Sigmoid colon (tissue), 7 donors: ENCODE data around the gene G3BP2. TPM values are rescaled to one million over a fixed set of nuclear protein-coding genes. Genes with fewer than 3 reads are reported as not detected.

Source experiments
- DNase-seq: peaks from one replicate; pipeline ENCODE4 v3.0.0-alpha.2; 2019
- H3K27ac ChIP-seq, 4 donors: fragments of 200-600 bp; sonication (generic); one replicate each; pipeline ENCODE4 v1.5.1; 2016 to 2019; ENCODE audit warnings: mild to moderate bottlenecking in 1 of 4
- H3K27me3 ChIP-seq, 3 donors: fragments of 200-600 bp; sonication (generic); one replicate each; pipeline ENCODE4 v1.5.1; 2019; ENCODE audit warnings: mild to moderate bottlenecking in 1 of 3
- H3K36me3 ChIP-seq, 4 donors: fragments of 200-600 bp; sonication (generic); one replicate each; pipeline ENCODE4 v1.5.1; 2016 to 2019
- H3K4me1 ChIP-seq, 4 donors: fragments of 200-600 bp; sonication (generic); one replicate each; pipeline ENCODE4 v1.5.1; 2017 to 2019
- H3K4me3 ChIP-seq, 4 donors: fragments of 200-600 bp; sonication (generic); one replicate each; pipeline ENCODE4 v1.5.1; 2017 to 2019; ENCODE audit warnings: mild to moderate bottlenecking in 2 of 4, moderate library complexity in 1 of 4
- H3K9me3 ChIP-seq, 4 donors: fragments of 200-600 bp in 3 of 4; sonication (generic) in 3 of 4; one replicate each; pipeline versions ENCODE4 v1.5.1 to v1.6.1; 2013 to 2019
- EP300 ChIP-seq, 4 donors: sonication (generic); formaldehyde crosslinking; IDR thresholded peaks; one replicate each; pipeline ENCODE4 v1.6.1; 2017; ENCODE audit warnings: antibody characterized with exemption in 4 of 4
- POLR2A ChIP-seq, 2 donors: fragments of 450-650 bp; IDR thresholded peaks; one replicate each; pipeline ENCODE4 v1.6.1; 2016; ENCODE audit warnings: antibody characterized with exemption in 2 of 2, mild to moderate bottlenecking in 2 of 2, moderate library complexity in 2 of 2
- POLR2AphosphoS5 ChIP-seq, 4 donors: sonication (generic); formaldehyde crosslinking; IDR thresholded peaks; one replicate each; pipeline ENCODE4 v1.6.1; 2017; ENCODE audit warnings: antibody characterized with exemption in 4 of 4
- WGBS, 2 donors: extraction: QIAGEN DNeasy Blood & Tissue Kit; methylation state at CpG; one replicate each; pipeline ENCODE4 v1.1.7; 2013; 5-methylcytosine and 5-hydroxymethylcytosine counted together
- intact Hi-C: fragments of 100-400 bp; cut with DNase I; formaldehyde crosslinking; loops from one replicate; pipeline ENCODE4 v1.15.1; 2023
- polyA plus RNA-seq, 3 donors: library from polyadenylated mRNA; stranded (reverse); fragments of 200-250 nt; gene quantifications; one replicate each; pipeline ENCODE4 v1.2.3, GENCODE V29; 2013
- small RNA-seq, 3 donors: library from RNA; depleted of rRNA; stranded (forward); fragments of <200 nt; gene quantifications; one replicate each; pipeline ENCODE3, GENCODE V24; 2016
- total RNA-seq, 4 donors: library from RNA; depleted of rRNA; stranded (reverse); fragments of >200 nt; gene quantifications; one replicate each; pipeline ENCODE4 v1.1.0, GENCODE V29; 2016
- TF ChIP-seq, protein P1 (sequence below), 4 experiments: fragments of 450-650 bp in 3 of 4; fragments of 200-600 bp in 1 of 4; IDR thresholded peaks; one replicate each; pipeline ENCODE4 v1.5.1; 2016 to 2019; ENCODE audit warnings: antibody characterized with exemption in 4 of 4, mild to moderate bottlenecking in 3 of 4, moderate library complexity in 2 of 4
- donor health status: healthy with polysubstance abuse.
- donor health status: Bipolar disorder and iron deficiency.
- donor health status: healthy.

The G3BP2 gene
- total and polyA plus RNA-seq, 7 donors, result 60.7 to 141 (median 102) TPM

DNA sequence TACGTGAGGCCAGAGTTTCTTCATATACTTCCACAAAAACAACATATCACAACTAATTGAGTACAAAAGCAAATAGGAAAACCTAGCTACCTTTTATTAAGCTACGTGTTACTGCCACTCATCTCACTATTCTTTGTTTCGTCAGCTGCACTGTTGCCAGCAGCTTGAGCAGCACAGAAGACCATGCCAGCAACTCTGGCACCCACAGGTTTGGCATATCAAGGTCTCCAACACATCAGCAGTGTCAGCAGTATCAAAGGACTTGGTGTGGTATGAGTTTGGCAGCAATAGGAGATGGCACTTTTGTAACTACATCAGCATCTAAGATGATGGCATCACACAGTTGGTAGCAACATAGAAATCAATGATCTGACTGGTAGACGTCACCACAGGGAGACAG is 73.6 kb downstream of the G3BP2 start:
- intact Hi-C loops, result no loop called here
- TF ChIP-seq EP300 (IDR thresholded peaks at IDR 0.05) (no peak), POLR2AphosphoS5 (IDR thresholded peaks at IDR 0.05) (no peak), POLR2A (IDR thresholded peaks at IDR 0.05) (no peak)
- TF ChIP-seq, protein P1, sequence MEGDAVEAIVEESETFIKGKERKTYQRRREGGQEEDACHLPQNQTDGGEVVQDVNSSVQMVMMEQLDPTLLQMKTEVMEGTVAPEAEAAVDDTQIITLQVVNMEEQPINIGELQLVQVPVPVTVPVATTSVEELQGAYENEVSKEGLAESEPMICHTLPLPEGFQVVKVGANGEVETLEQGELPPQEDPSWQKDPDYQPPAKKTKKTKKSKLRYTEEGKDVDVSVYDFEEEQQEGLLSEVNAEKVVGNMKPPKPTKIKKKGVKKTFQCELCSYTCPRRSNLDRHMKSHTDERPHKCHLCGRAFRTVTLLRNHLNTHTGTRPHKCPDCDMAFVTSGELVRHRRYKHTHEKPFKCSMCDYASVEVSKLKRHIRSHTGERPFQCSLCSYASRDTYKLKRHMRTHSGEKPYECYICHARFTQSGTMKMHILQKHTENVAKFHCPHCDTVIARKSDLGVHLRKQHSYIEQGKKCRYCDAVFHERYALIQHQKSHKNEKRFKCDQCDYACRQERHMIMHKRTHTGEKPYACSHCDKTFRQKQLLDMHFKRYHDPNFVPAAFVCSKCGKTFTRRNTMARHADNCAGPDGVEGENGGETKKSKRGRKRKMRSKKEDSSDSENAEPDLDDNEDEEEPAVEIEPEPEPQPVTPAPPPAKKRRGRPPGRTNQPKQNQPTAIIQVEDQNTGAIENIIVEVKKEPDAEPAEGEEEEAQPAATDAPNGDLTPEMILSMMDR (IDR thresholded peaks at IDR 0.05), result no peak
- no peak for DNase-seq
- H3K4me3 ChIP-seq, result no peak overlapping the region
- no peak overlapping the region for H3K27ac ChIP-seq
- H3K36me3 ChIP-seq, result no peaks in the 10 kb centered on the region
- H3K4me1 ChIP-seq, result no peaks in the 10 kb centered on the region
- WGBS, 2 donors, result 96% methylated on average over 4 of the region's 4 CpGs
- no peaks in the 10 kb centered on the region for H3K9me3 ChIP-seq
- H3K27me3 ChIP-seq, result no peaks in the 10 kb centered on the region

DNA sequence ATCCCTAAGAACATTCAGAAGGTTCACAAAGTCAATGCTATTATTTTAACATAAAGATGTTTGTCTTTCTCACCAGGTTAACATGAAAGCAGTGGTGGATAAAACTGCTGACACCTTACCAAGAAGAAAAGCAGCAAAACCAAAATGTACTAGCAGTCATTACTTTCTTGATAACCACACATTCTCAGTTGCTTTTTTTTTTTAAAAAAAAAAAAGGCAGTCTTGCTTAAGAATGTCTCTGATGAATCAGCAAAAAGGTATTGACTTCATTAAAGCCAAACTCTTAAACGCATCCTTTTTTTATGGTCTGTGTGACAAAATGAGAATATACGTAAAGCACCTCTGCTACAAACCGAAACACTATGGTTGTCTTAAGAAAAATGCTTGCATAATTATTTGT is 74.8 kb downstream of the G3BP2 start:
- no peak overlapping the region for H3K4me3 ChIP-seq
- no peaks in the 10 kb centered on the region for H3K9me3 ChIP-seq
- intact Hi-C loops, result no loop called here
- no peaks in the 10 kb centered on the region for H3K36me3 ChIP-seq
- DNase-seq, result no peak
- H3K4me1 ChIP-seq, result no peaks in the 10 kb centered on the region
- H3K27me3 ChIP-seq, result no peaks in the 10 kb centered on the region
- H3K27ac ChIP-seq, result no peak overlapping the region
- WGBS, 2 donors, result 65 to 82% methylated on average over 3 of the region's 3 CpGs
- TF ChIP-seq EP300 (IDR thresholded peaks at IDR 0.05), result no peak
- no peak for TF ChIP-seq POLR2A (IDR thresholded peaks at IDR 0.05)
- TF ChIP-seq POLR2AphosphoS5 (IDR thresholded peaks at IDR 0.05), result no peak
- TF ChIP-seq, protein P1 (IDR thresholded peaks at IDR 0.05), result no peak

DNA sequence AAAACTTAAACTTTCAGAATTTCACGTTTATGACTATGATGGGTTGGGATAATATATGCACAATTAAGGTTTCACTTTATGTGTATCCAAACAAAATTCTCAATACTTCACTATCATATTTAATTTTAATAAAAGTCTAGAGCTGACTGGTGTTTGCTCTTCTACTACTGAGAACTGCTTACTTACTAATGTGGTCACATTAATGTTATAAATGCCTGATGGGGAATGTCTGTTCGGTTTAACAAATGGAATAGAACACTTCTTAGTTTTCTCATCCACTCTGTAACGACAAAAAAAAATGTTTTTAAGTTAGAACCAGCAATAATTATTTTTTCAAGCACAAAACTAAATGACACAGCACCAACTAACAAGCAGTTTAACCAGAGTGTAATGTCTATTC is 77.2 kb downstream of the G3BP2 start:
- intact Hi-C loops, result no loop called here
- 75 to 86% methylated on average over 3 of the region's 3 CpGs for WGBS, 2 donors
- TF ChIP-seq POLR2A (IDR thresholded peaks at IDR 0.05) (no peak), POLR2AphosphoS5 (IDR thresholded peaks at IDR 0.05) (no peak), EP300 (IDR thresholded peaks at IDR 0.05) (no peak)
- TF ChIP-seq, protein P1 (IDR thresholded peaks at IDR 0.05), result no peak

DNA sequence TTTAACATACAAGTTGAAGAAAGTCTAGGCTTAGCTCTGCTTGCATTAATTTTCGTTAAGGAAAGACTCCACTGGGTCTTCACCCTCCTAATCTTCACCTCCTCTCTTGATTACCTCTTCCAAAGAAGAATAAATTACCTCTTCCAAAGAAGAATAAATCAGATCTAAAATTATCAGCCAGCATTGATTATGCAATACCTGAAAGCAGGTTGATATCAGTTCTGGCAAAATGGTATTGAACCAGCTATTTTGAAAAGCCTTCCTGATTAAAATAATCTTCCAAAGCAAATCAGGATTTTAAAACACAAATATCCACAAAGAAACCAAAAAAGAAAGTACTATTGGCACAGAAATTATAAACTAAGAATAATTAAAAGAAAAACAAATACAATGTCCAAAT is 79.8 kb downstream of the G3BP2 start:
- WGBS, 2 donors, result 87 to 88% methylated on average over 1 of the region's 1 CpG
- Histone ChIP-seq H3K9me3 (no peaks in the 10 kb centered on the region), H3K4me1 (no peaks in the 10 kb centered on the region), H3K27me3 (no peaks in the 10 kb centered on the region), H3K4me3 (no peak overlapping the region), H3K27ac (no peak overlapping the region), H3K36me3 (no peaks in the 10 kb centered on the region)
- intact Hi-C loops, result no loop called here
- DNase-seq, result no peak
- TF ChIP-seq POLR2A (IDR thresholded peaks at IDR 0.05), result no peak
- no peak for TF ChIP-seq EP300 (IDR thresholded peaks at IDR 0.05)
- TF ChIP-seq, protein P1 (IDR thresholded peaks at IDR 0.05), result no peak
- TF ChIP-seq POLR2AphosphoS5 (IDR thresholded peaks at IDR 0.05), result no peak

More for the DNA sequence above, 77.2 kb downstream of the G3BP2 start:
- H3K4me3 ChIP-seq, result no peak overlapping the region
- H3K9me3 ChIP-seq, result no peaks in the 10 kb centered on the region
- no peaks in the 10 kb centered on the region for H3K36me3 ChIP-seq
- no peak overlapping the region for H3K27ac ChIP-seq
- no peaks in the 10 kb centered on the region for H3K27me3 ChIP-seq
- H3K4me1 ChIP-seq, result no peaks in the 10 kb centered on the region
- no peak for DNase-seq

Small RNA genes within 50 kb of the gene (small RNA-seq; reads per million reads assigned to genes)
- gene RF00019, result 0 reads per million in 3 donors

Other genes starting within 250 kb of the G3BP2 start
- gene RCHY1, start 159.0 kb downstream of the G3BP2 start, total RNA-seq, result 10 to 100 TPM; 19.4 to 41.5 (median 24.5) TPM
- 10 to 100 TPM; 21.7 to 38.8 (median 30.6) TPM for gene RCHY1, start 159.0 kb downstream of the G3BP2 start, polyA plus RNA-seq
- gene THAP6, start 158.9 kb downstream of the G3BP2 start, total RNA-seq, result 10 to 100 TPM; 17.1 to 38.8 (median 20.0) TPM
- gene THAP6, start 158.9 kb downstream of the G3BP2 start, polyA plus RNA-seq, result 1 to 10 TPM; 4.8 to 9.9 (median 6.6) TPM
- gene ODAPH, start 117.3 kb downstream of the G3BP2 start, total RNA-seq, result not detected
- under 1 TPM in 1 of 3 donors, not detected in 2; 0.06 TPM for gene ODAPH, start 117.3 kb downstream of the G3BP2 start, polyA plus RNA-seq
- gene CDKL2, start 42.9 kb downstream of the G3BP2 start, total RNA-seq, result 10 to 100 TPM in 1 of 4 donors, 1 to 10 TPM in 3; 1.1 to 11.9 (median 3.7) TPM
- under 1 TPM in 1 of 3 donors, not detected in 2; 0.42 TPM for gene CDKL2, start 42.9 kb downstream of the G3BP2 start, polyA plus RNA-seq
- gene USO1, start 51.2 kb upstream of the G3BP2 start, total RNA-seq, result 10 to 100 TPM; 66.5 to 99.4 (median 77.6) TPM
- 10 to 100 TPM; 21.0 to 30.6 (median 21.6) TPM for gene USO1, start 51.2 kb upstream of the G3BP2 start, polyA plus RNA-seq
- under 1 TPM in 2 of 4 donors, not detected in 2; 0.28 to 0.33 TPM for gene PPEF2, start 229.0 kb upstream of the G3BP2 start, total RNA-seq
- gene PPEF2, start 229.0 kb upstream of the G3BP2 start, polyA plus RNA-seq, result under 1 TPM in 1 of 3 donors, not detected in 2; 0.03 TPM